Naive thymus-derived CD4-positive, alpha-beta T cell (primary cell): Measurements from ENCODE around the gene ZNF175. TPM values are rescaled to one million over a fixed set of nuclear protein-coding genes. Genes with fewer than 3 reads are reported as not detected.

Source experiments
- ATAC-seq: fragments of 150-1000 bp; cut with Tn5 transposase; 2 replicates; pipeline ENCODE4 v1.10.0; 2021; ENCODE audit warnings: mild to moderate bottlenecking, moderate library complexity
- CTCF ChIA-PET: fragments of 350-600 bp; sonication (Branson Sonifier 250); formaldehyde crosslinking; loops from one replicate; lab custom pipeline; 2021; ENCODE audit warnings: antibody characterized with exemption; lab: Charles Lee
- POLR2A ChIA-PET: fragments of 350-600 bp; sonication (Branson Sonifier 250); formaldehyde crosslinking; loops from one replicate; lab custom pipeline; 2021; ENCODE audit warnings: antibody characterized with exemption, inconsistent platforms; lab: Charles Lee
- DNase-seq, 9 donors: peaks; one replicate each; pipeline versions ENCODE4 v3.0.0 to v3.0.0-alpha.2; 2020 to 2022; ENCODE audit warnings: mixed read lengths in 1 of 9
- H3K27ac ChIP-seq: one replicate; pipeline ENCODE4 v1.7.0; 2013; ENCODE audit warnings: mild to moderate bottlenecking, low read depth, low read length, moderate library complexity
- H3K27me3 ChIP-seq, 2 donors: one replicate each; pipeline ENCODE4 v1.7.0; 2013; ENCODE audit warnings: low read length in 2 of 2, mild to moderate bottlenecking in 2 of 2, moderate library complexity in 2 of 2; ENCODE audit not compliant: control insufficient read depth in 2 of 2, insufficient read depth in 2 of 2
- H3K36me3 ChIP-seq, 3 experiments: 1 replicate in 2 of 3; 2 replicates in 1 of 3; pipeline ENCODE4 v1.7.0; 2013; ENCODE audit warnings: low read length in 3 of 3, mild to moderate bottlenecking in 3 of 3, moderate library complexity in 1 of 3; ENCODE audit not compliant: insufficient read depth in 3 of 3, control insufficient read depth in 2 of 3
- H3K4me1 ChIP-seq, 2 donors: one replicate each; pipeline ENCODE4 v1.7.0; 2013; ENCODE audit warnings: low read length in 2 of 2, mild to moderate bottlenecking in 2 of 2, moderate library complexity in 1 of 2; ENCODE audit not compliant: control insufficient read depth in 2 of 2, insufficient read depth in 2 of 2
- H3K4me3 ChIP-seq: 2 replicates; pipeline ENCODE4 v1.7.0; 2013; ENCODE audit warnings: mild to moderate bottlenecking, low read length
- H3K9me3 ChIP-seq, 3 experiments: 1 replicate in 2 of 3; 2 replicates in 1 of 3; pipeline ENCODE4 v1.7.0; 2013; ENCODE audit warnings: low read length in 3 of 3; ENCODE audit not compliant: control insufficient read depth in 2 of 3
- H3K27ac Mint-ChIP-seq, 9 donors: one replicate each; pipeline ENCODE4 v1.8.0; 2020 to 2022; ENCODE audit warnings: mixed read lengths in 9 of 9, mild to moderate bottlenecking in 8 of 9, moderate library complexity in 5 of 9, inconsistent platforms in 2 of 9
- H3K27me3 Mint-ChIP-seq, 5 donors: one replicate each; pipeline ENCODE4 v1.8.0; 2021 to 2022; ENCODE audit warnings: mixed read lengths in 5 of 5, mild to moderate bottlenecking in 1 of 5
- H3K36me3 Mint-ChIP-seq, 5 donors: one replicate each; pipeline ENCODE4 v1.8.0; 2020 to 2022; ENCODE audit warnings: mixed read lengths in 5 of 5, mild to moderate bottlenecking in 3 of 5, inconsistent platforms in 1 of 5
- H3K4me1 Mint-ChIP-seq, 7 donors: one replicate each; pipeline ENCODE4 v1.8.0; 2020 to 2022; ENCODE audit warnings: mixed read lengths in 7 of 7, mild to moderate bottlenecking in 3 of 7, inconsistent platforms in 1 of 7
- H3K4me3 Mint-ChIP-seq, 10 donors: one replicate each; pipeline ENCODE4 v1.8.0; 2020 to 2022; ENCODE audit warnings: mild to moderate bottlenecking in 10 of 10, mixed read lengths in 10 of 10, moderate library complexity in 6 of 10, inconsistent platforms in 2 of 10
- H3K9me3 Mint-ChIP-seq, 11 donors: one replicate each; pipeline ENCODE4 v1.8.0; 2020 to 2022; ENCODE audit warnings: mixed read lengths in 11 of 11, mild to moderate bottlenecking in 4 of 11, inconsistent platforms in 1 of 11, moderate library complexity in 1 of 11
- intact Hi-C, 2 donors: fragments of 100-400 bp; cut with micrococcal nuclease; formaldehyde crosslinking; loops; one replicate each; pipeline ENCODE4 v1.15.1; 2023
- polyA plus RNA-seq, 2 donors: library from polyadenylated mRNA; unstranded; fragments of 300-500 nt; fragmentation: Illumina TruSeq; gene quantifications; one replicate each; pipeline ENCODE4 v1.2.3, GENCODE V29; 2021
- total RNA-seq, 6 experiments: library from RNA in 5 of 6; stranded (reverse) in 5 of 6; gene quantifications; 1 replicate in 5 of 6; 2 replicates in 1 of 6; pipeline ENCODE4 v1.2.3 and lab custom pipeline; 2021 to 2026

ZNF175 gene
- total and polyA plus RNA-seq, 7 experiments from 2014 or later = 2.6 to 19.1 (median 7.1) TPM

- no peak for DNase-seq
- Histone ChIP-seq H3K4me3 (no peak overlapping the region), H3K4me1 (no peaks in the 10 kb centered on the region), H3K9me3 (peaks cover 10 to 43% (median 37%) of the 10 kb centered on the region in 3 experiments), H3K27ac (no peak overlapping the region), H3K27me3 (no peaks in the 10 kb centered on the region), H3K36me3 (peaks cover 11 to 43% (median 16%) of the 10 kb centered on the region in 3 experiments)
- H3K4me1 Mint-ChIP-seq = peaks cover 0 to 2% (median 0%) of the 10 kb centered on the region in 7 donors
- CTCF ChIA-PET = no interaction called here
- POLR2A ChIA-PET = no interaction called here
- peaks cover 10 to 94% (median 54%) of the 10 kb centered on the region in 11 donors for H3K9me3 Mint-ChIP-seq
- H3K27me3 Mint-ChIP-seq = no peaks in the 10 kb centered on the region
- intact Hi-C loops = no loop called here
- ATAC-seq = peak; percentile 56
- no peak overlapping the region for H3K27ac Mint-ChIP-seq
- peaks cover 49 to 83% (median 71%) of the 10 kb centered on the region in 5 donors for H3K36me3 Mint-ChIP-seq
- no peak overlapping the region for H3K4me3 Mint-ChIP-seq
Observed at GRCh38 chr19:51586103-51586728, 15.1 kb downstream of the ZNF175 start.

- Histone ChIP-seq H3K27me3 (no peaks in the 10 kb centered on the region), H3K27ac (no peak overlapping the region), H3K9me3 (peaks cover 10 to 43% (median 37%) of the 10 kb centered on the region in 3 experiments), H3K4me3 (no peak overlapping the region), H3K36me3 (peaks cover 10 to 38% (median 11%) of the 10 kb centered on the region in 3 experiments), H3K4me1 (no peaks in the 10 kb centered on the region)
- DNase-seq = no peak
- Mint-ChIP-seq H3K36me3 (peaks cover 43 to 78% (median 66%) of the 10 kb centered on the region in 5 donors), H3K4me1 (peaks cover 0 to 2% (median 0%) of the 10 kb centered on the region in 7 donors), H3K9me3 (peaks cover 10 to 90% (median 51%) of the 10 kb centered on the region in 11 donors), H3K27ac (no peak overlapping the region), H3K4me3 (no peak overlapping the region), H3K27me3 (no peaks in the 10 kb centered on the region)
- intact Hi-C loops = no loop called here
- no peak for ATAC-seq
- ChIA-PET CTCF (no interaction called here), POLR2A (no interaction called here)
Observed at GRCh38 chr19:51586799-51587198, 15.7 kb downstream of the ZNF175 start.

GRCh38 chr19:51587264-51588191 is 16.4 kb downstream of the ZNF175 start:
- ATAC-seq (no peak), DNase-seq (no peak)
- intact Hi-C loops = no loop called here
- H3K9me3 Mint-ChIP-seq = peaks cover 10 to 88% (median 51%) of the 10 kb centered on the region in 11 donors
- H3K4me3 Mint-ChIP-seq = no peak overlapping the region
- Histone ChIP-seq H3K9me3 (peaks cover 10 to 43% (median 37%) of the 10 kb centered on the region in 3 experiments), H3K27me3 (no peaks in the 10 kb centered on the region), H3K36me3 (peaks cover 6 to 35% (median 8%) of the 10 kb centered on the region in 3 experiments), H3K4me1 (no peaks in the 10 kb centered on the region), H3K27ac (no peak overlapping the region), H3K4me3 (no peak overlapping the region)
- peaks cover 39 to 79% (median 63%) of the 10 kb centered on the region in 5 donors for H3K36me3 Mint-ChIP-seq
- ChIA-PET POLR2A (no interaction called here), CTCF (no interaction called here)
- no peak overlapping the region for H3K27ac Mint-ChIP-seq
- no peaks in the 10 kb centered on the region for H3K27me3 Mint-ChIP-seq
- H3K4me1 Mint-ChIP-seq = peaks cover 0 to 5% (median under 1%) of the 10 kb centered on the region in 7 donors

- no peak overlapping the region for H3K27ac ChIP-seq
- intact Hi-C loops = no loop called here
- H3K36me3 Mint-ChIP-seq = peaks cover 24 to 63% (median 43%) of the 10 kb centered on the region in 5 donors
- H3K4me3 Mint-ChIP-seq = no peak overlapping the region
- no peak overlapping the region for H3K4me3 ChIP-seq
- peaks cover 10 to 71% (median 39%) of the 10 kb centered on the region in 11 donors for H3K9me3 Mint-ChIP-seq
- peaks cover 6 to 23% (median 8%) of the 10 kb centered on the region in 3 experiments for H3K36me3 ChIP-seq
- POLR2A ChIA-PET = no interaction called here
- H3K27me3 ChIP-seq = no peaks in the 10 kb centered on the region
- ATAC-seq = no peak
- peaks cover 11 to 18% (median 14%) of the 10 kb centered on the region in 7 donors for H3K4me1 Mint-ChIP-seq
- no peak for DNase-seq
- no peak overlapping the region for H3K27ac Mint-ChIP-seq
- H3K4me1 ChIP-seq = peaks cover 6 to 12% of the 10 kb centered on the region in 2 donors
- CTCF ChIA-PET = interaction anchor here (0.7 kb wide), 1 partner anchor 348 kb away, joined by 3 read pairs; no protein-coding TSS in a partner anchor
- peaks cover 10 to 34% (median 26%) of the 10 kb centered on the region in 3 experiments for H3K9me3 ChIP-seq
- H3K27me3 Mint-ChIP-seq = no peaks in the 10 kb centered on the region
Observed at GRCh38 chr19:51589511-51589910, 18.4 kb downstream of the ZNF175 start.

- ChIA-PET POLR2A (no interaction called here), CTCF (no interaction called here)
- Histone ChIP-seq H3K4me1 (peaks cover 6 to 17% of the 10 kb centered on the region in 2 donors), H3K27ac (no peak overlapping the region), H3K27me3 (no peaks in the 10 kb centered on the region), H3K36me3 (peaks cover 6 to 20% (median 8%) of the 10 kb centered on the region in 3 experiments), H3K9me3 (peaks cover 10 to 28% (median 23%) of the 10 kb centered on the region in 3 experiments), H3K4me3 (no peak overlapping the region)
- Mint-ChIP-seq H3K36me3 (peaks cover 16 to 54% (median 34%) of the 10 kb centered on the region in 5 donors), H3K4me3 (no peak overlapping the region), H3K27ac (no peak overlapping the region), H3K27me3 (no peaks in the 10 kb centered on the region), H3K4me1 (peaks cover 18 to 27% (median 22%) of the 10 kb centered on the region in 7 donors), H3K9me3 (peaks cover 11 to 62% (median 32%) of the 10 kb centered on the region in 11 donors)
- DNase-seq (no peak), ATAC-seq (no peak)
- intact Hi-C loops = loop anchor here (5.0 kb wide), 2 partner anchors 97 to 112 kb away; no protein-coding TSS in a partner anchor
Observed at GRCh38 chr19:51590441-51590840, 19.4 kb downstream of the ZNF175 start.

GRCh38 chr19:51592521-51592920 is 21.4 kb downstream of the ZNF175 start:
- intact Hi-C loops = loop anchor here (5.0 kb wide), 2 partner anchors 95 to 110 kb away; no protein-coding TSS in a partner anchor
- H3K27ac ChIP-seq = no peak overlapping the region
- ChIA-PET CTCF (no interaction called here), POLR2A (no interaction called here)
- H3K27me3 ChIP-seq = no peaks in the 10 kb centered on the region
- H3K9me3 Mint-ChIP-seq = peaks cover 9 to 46% (median 15%) of the 10 kb centered on the region in 11 donors
- H3K4me3 ChIP-seq = no peak overlapping the region
- H3K36me3 ChIP-seq = no peaks in the 10 kb centered on the region
- H3K36me3 Mint-ChIP-seq = peaks cover 7 to 37% (median 24%) of the 10 kb centered on the region in 5 donors
- H3K4me1 ChIP-seq = peaks cover 6 to 17% of the 10 kb centered on the region in 2 donors
- ATAC-seq (no peak), DNase-seq (no peak)
- H3K4me3 Mint-ChIP-seq = peak overlapping the region in 9 of 10 donors; percentile 11 to 54 (median 42)
- H3K27ac Mint-ChIP-seq = no peak overlapping the region
- peaks cover 19 to 37% (median 24%) of the 10 kb centered on the region in 7 donors for H3K4me1 Mint-ChIP-seq
- peaks cover 0 to 15% (median 7%) of the 10 kb centered on the region in 5 donors for H3K27me3 Mint-ChIP-seq
- H3K9me3 ChIP-seq = peaks cover 6 to 11% (median 7%) of the 10 kb centered on the region in 3 experiments
